ENCODE data around the gene ROBO1. TPM values are rescaled to one million over a fixed set of nuclear protein-coding genes. Genes with fewer than 3 reads are reported as not detected.

Gene ROBO1
- total and polyA plus RNA-seq, 2 donors (not counting 3 experiments of a cell fraction or from before 2014, with no cell fraction given) = 5.9 to 14.2 TPM

- no peaks in the 10 kb centered on the region for H3K79me2 ChIP-seq (ENCODE audit: control insufficient read depth, insufficient read depth, low read length)
- no peak for FAIRE-seq
- H3K9me1 ChIP-seq (replicated peaks; ENCODE audit: control insufficient read depth, extremely low read depth, insufficient read depth, low read length) = no peaks in the 10 kb centered on the region
- H3K9ac ChIP-seq (replicated peaks; ENCODE audit: extremely low read depth, insufficient read depth, low read length) = no peak overlapping the region
- no peaks in the 10 kb centered on the region for H3K4me1 ChIP-seq (ENCODE audit: control insufficient read depth, extremely low read depth, insufficient read depth, low read length)
- H3K27ac ChIP-seq (ENCODE audit: insufficient read depth, low read depth, low read length) = no peak overlapping the region
- POLR2A ChIA-PET = no interaction called here
- dilution Hi-C loops (cut with MboI; ENCODE audit: extremely low pct_ligation_motif_present, low sequenced_read_pairs) = no loop called here
- H3K27me3 ChIP-seq (ENCODE audit: control insufficient read depth in 2 of 2, insufficient read depth in 2 of 2, low read length in 2 of 2) = no peaks in the 10 kb centered on the region
- H3K4me3 ChIP-seq (replicated peaks in 1 of 3; ENCODE audit: insufficient read depth in 1 of 3, low read depth in 1 of 3, low read length in 3 of 3) = no peak overlapping the region
- DNase-seq (ENCODE audit: low read depth, low spot score) = no peak
- H3K36me3 ChIP-seq (ENCODE audit: control insufficient read depth in 2 of 2, extremely low read depth in 1 of 2, insufficient read depth in 2 of 2, low read length in 2 of 2) = no peaks in the 10 kb centered on the region
- TF ChIP-seq GATA2 (IDR thresholded peaks at IDR 0.05; ENCODE audit: insufficient read depth, insufficient read length, low read depth, low read length) = no peak
- TF ChIP-seq, protein P1, sequence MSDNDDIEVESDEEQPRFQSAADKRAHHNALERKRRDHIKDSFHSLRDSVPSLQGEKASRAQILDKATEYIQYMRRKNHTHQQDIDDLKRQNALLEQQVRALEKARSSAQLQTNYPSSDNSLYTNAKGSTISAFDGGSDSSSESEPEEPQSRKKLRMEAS (IDR thresholded peaks at IDR 0.05; ENCODE audit: insufficient read depth, insufficient read length) = no peak
- TF ChIP-seq POLR2AphosphoS5 (IDR thresholded peaks at IDR 0.05; ENCODE audit: insufficient read depth, low read depth, low read length) = no peak
- TF ChIP-seq FOS (IDR thresholded peaks at IDR 0.05; ENCODE audit: borderline replicate concordance, insufficient read depth, low read length) = no peak
- TF ChIP-seq JUN (IDR thresholded peaks at IDR 0.05; ENCODE audit: borderline replicate concordance, insufficient read depth, insufficient read length, low read depth) = no peak
- TF ChIP-seq POLR2A (IDR thresholded peaks at IDR 0.05; ENCODE audit: low read depth, low read length) = no peak
- TF ChIP-seq, protein P2, sequence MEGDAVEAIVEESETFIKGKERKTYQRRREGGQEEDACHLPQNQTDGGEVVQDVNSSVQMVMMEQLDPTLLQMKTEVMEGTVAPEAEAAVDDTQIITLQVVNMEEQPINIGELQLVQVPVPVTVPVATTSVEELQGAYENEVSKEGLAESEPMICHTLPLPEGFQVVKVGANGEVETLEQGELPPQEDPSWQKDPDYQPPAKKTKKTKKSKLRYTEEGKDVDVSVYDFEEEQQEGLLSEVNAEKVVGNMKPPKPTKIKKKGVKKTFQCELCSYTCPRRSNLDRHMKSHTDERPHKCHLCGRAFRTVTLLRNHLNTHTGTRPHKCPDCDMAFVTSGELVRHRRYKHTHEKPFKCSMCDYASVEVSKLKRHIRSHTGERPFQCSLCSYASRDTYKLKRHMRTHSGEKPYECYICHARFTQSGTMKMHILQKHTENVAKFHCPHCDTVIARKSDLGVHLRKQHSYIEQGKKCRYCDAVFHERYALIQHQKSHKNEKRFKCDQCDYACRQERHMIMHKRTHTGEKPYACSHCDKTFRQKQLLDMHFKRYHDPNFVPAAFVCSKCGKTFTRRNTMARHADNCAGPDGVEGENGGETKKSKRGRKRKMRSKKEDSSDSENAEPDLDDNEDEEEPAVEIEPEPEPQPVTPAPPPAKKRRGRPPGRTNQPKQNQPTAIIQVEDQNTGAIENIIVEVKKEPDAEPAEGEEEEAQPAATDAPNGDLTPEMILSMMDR (IDR thresholded peaks at IDR 0.05; ENCODE audit: extremely low read depth in 1 of 2, insufficient read depth in 1 of 2, low read depth in 1 of 2, low read length in 2 of 2) = no peak
- no peak for TF ChIP-seq EZH2 (IDR thresholded peaks at IDR 0.05; ENCODE audit: borderline replicate concordance, low read depth, low read length, severe bottlenecking)
- TF ChIP-seq MYC (IDR thresholded peaks at IDR 0.05; ENCODE audit: low read depth, low read length) = no peak
- BruUV-seq (replicated peaks) = no TSS peak
- no peaks in the 10 kb centered on the region for H4K20me1 ChIP-seq (replicated peaks; ENCODE audit: control insufficient read depth, extremely low read depth, insufficient read depth, low read length)
- intact Hi-C loops (cut with micrococcal nuclease) = no loop called here
- no peaks in the 10 kb centered on the region for H3K9me3 ChIP-seq (replicated peaks; ENCODE audit: control insufficient read depth, insufficient read depth, low read length)
- CTCF ChIA-PET = no interaction called here
- no peak overlapping the region for H3K4me2 ChIP-seq (ENCODE audit: insufficient read depth, low read length)
- H2AFZ ChIP-seq (ENCODE audit: low read depth, low read length) = no peak overlapping the region
These were observed 514.1 kb downstream of the ROBO1 start for GRCh38 chr3:79253704-79254103.

All from endothelial cell of umbilical vein (primary cell).